ENCODE results near the gene KIR3DL2.
"Not testable (repeated sequence)": the region's sequence is repeated elsewhere in the genome, so short reads cannot be mapped to it uniquely, and the experiment has no call there.

The KIR3DL2 gene

DNA sequence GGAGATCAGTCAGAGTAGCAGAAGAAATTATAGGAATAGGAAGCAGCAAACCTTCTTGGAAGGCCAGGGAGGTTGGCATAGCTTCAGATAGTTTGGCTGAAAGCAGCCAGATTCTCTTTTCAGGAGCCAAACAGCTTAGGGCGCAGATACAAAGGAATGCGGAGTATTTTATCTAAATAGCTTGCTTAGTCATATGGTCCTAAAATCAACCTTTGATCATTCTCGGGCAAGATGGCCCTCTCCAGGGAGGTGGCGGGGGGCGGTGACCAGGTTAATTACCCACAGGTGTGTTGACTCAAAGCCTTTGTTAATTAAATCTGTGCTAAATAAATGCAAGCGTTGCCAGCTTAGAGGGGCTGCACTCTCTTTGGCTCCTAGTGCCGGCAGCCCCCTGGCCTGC lies 43.2 kb downstream of the KIR3DL2 start:
- no peaks in the 10 kb centered on the region for H3K36me3 ChIP-seq (replicated peaks; ENCODE audit: low read depth, low read length)
- H3K9me3 ChIP-seq (ENCODE audit: insufficient read depth, low read length) = no peaks in the 10 kb centered on the region
- H3K4me2 ChIP-seq (ENCODE audit: low read length) = no peak overlapping the region
- TF ChIP-seq EZH2phosphoT487 (IDR thresholded peaks at IDR 0.05; ENCODE audit: low read depth) = no peak
- TF ChIP-seq, protein P1, sequence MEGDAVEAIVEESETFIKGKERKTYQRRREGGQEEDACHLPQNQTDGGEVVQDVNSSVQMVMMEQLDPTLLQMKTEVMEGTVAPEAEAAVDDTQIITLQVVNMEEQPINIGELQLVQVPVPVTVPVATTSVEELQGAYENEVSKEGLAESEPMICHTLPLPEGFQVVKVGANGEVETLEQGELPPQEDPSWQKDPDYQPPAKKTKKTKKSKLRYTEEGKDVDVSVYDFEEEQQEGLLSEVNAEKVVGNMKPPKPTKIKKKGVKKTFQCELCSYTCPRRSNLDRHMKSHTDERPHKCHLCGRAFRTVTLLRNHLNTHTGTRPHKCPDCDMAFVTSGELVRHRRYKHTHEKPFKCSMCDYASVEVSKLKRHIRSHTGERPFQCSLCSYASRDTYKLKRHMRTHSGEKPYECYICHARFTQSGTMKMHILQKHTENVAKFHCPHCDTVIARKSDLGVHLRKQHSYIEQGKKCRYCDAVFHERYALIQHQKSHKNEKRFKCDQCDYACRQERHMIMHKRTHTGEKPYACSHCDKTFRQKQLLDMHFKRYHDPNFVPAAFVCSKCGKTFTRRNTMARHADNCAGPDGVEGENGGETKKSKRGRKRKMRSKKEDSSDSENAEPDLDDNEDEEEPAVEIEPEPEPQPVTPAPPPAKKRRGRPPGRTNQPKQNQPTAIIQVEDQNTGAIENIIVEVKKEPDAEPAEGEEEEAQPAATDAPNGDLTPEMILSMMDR (IDR thresholded peaks at IDR 0.05; ENCODE audit: low read depth, low read length) = no peak
- no peak overlapping the region for H2AFZ ChIP-seq (ENCODE audit: low read depth, low read length)
- no peaks in the 10 kb centered on the region for H3K79me2 ChIP-seq (ENCODE audit: low read length)
- H3K27ac ChIP-seq (ENCODE audit: low read length) = no peak overlapping the region
- H3K27me3 ChIP-seq (ENCODE audit: low read depth, low read length) = no peaks in the 10 kb centered on the region
- no peak overlapping the region for H3K4me3 ChIP-seq (ENCODE audit: low read length)
- H4K20me1 ChIP-seq (ENCODE audit: insufficient read depth, low read length) = no peaks in the 10 kb centered on the region
- no peak overlapping the region for H3K9ac ChIP-seq (ENCODE audit: low read length)
- H3K4me1 ChIP-seq (ENCODE audit: low read length) = no peaks in the 10 kb centered on the region

DNA sequence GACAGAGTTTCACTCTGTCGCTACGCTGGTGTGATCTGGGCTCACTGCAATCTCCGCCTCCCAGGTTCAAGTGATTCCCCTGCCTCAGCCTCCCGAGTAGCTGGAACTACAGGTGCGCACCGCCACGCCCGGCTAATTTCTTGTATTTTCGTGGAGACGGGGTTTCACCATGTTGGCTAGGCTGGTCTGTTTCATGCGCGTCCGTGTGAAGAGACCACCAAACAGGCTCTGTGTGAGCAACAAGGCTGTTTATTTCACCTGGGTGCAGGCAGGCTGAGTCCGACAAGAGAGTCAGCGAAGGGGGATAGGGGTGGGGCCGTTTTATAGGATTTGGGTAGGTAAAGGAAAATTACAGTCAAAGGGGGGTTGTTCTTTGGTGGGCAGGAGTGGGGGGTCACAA lies 43.9 kb downstream of the KIR3DL2 start:
- not testable (repeated sequence) for H4K20me1 ChIP-seq (ENCODE audit: insufficient read depth, low read length); H3K9ac ChIP-seq (ENCODE audit: low read length); H3K9me3 ChIP-seq (ENCODE audit: insufficient read depth, low read length); H3K27ac ChIP-seq (ENCODE audit: low read length); H2AFZ ChIP-seq (ENCODE audit: low read depth, low read length); H3K4me3 ChIP-seq (ENCODE audit: low read length); H3K4me1 ChIP-seq (ENCODE audit: low read length); H3K36me3 ChIP-seq (replicated peaks; ENCODE audit: low read depth, low read length); H3K27me3 ChIP-seq (ENCODE audit: low read depth, low read length); H3K79me2 ChIP-seq (ENCODE audit: low read length); H3K4me2 ChIP-seq (ENCODE audit: low read length)

DNA sequence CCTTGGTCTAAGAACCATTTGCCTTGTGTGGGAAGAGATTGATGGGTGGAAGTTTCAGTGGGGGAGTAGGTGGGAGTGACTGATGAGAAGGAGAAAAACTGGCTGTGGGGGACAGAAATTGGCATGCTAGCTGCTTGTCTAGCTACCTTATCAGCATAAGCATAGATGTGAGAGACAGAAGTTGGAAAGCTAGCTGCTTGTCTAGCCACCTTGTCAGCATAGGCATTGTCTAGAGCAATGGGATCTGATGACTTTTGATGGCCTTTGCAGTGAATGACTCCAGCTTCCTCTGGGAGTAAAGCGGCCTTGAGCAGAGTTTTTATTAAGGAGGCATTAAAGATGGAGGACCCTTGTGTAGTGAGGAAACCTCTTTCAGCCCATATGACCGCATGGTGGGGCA lies 45.8 kb downstream of the KIR3DL2 start:
- Histone ChIP-seq H3K27me3 (ENCODE audit: low read depth, low read length) (no peaks in the 10 kb centered on the region), H3K4me1 (ENCODE audit: low read length) (no peaks in the 10 kb centered on the region), H3K27ac (ENCODE audit: low read length) (no peak overlapping the region), H3K4me2 (ENCODE audit: low read length) (no peak overlapping the region), H3K9me3 (ENCODE audit: insufficient read depth, low read length) (no peaks in the 10 kb centered on the region), H3K4me3 (ENCODE audit: low read length) (no peak overlapping the region), H3K36me3 (replicated peaks; ENCODE audit: low read depth, low read length) (no peaks in the 10 kb centered on the region), H4K20me1 (ENCODE audit: insufficient read depth, low read length) (no peaks in the 10 kb centered on the region), H2AFZ (ENCODE audit: low read depth, low read length) (no peak overlapping the region), H3K79me2 (ENCODE audit: low read length) (no peaks in the 10 kb centered on the region), H3K9ac (ENCODE audit: low read length) (no peak overlapping the region)
- no peak for TF ChIP-seq EZH2phosphoT487 (IDR thresholded peaks at IDR 0.05; ENCODE audit: low read depth)
- TF ChIP-seq, protein P1 (IDR thresholded peaks at IDR 0.05; ENCODE audit: low read depth, low read length) = no peak

DNA sequence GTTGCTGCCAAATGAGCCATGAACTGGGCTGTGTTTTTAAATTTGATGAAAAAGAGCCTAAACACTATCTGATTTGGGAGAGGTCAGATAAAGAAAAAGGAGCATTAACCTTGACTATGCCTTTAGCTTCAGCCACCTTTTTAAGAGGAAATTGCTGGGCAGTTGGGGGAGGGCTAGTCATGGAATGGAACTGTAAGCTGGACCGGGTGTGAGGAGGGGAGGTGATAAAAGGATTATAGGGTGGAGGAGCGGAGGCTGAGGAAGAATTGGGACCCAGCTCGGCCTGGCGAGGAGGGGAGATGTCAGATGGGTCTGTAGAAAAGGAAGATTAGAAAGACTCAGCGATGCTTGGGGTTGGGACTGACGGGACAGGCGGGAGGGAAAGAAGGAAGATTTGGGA lies 48.4 kb downstream of the KIR3DL2 start:
- not testable (repeated sequence) for H4K20me1 ChIP-seq (ENCODE audit: insufficient read depth, low read length); H3K9ac ChIP-seq (ENCODE audit: low read length)

DNA sequence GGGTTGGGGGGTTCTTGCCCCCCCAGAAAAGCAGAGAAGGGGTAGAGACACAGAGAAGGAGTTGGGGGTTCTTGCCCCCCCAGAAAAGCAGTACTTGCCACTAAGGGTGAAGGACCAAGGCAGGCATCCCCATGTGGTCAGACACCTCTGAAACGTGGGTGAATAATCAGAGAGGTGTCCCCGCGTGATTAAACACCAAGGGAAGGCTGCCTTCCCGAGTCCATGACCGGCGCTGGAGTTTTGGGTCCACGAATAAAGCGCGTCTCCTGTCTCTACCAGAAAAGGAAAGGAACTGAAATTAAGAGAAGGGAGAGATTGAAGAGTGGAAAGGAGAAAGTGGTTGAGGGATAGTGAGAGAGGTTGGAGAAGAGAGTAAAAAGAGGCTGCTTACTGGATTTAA lies 49.4 kb downstream of the KIR3DL2 start:
- H3K27ac ChIP-seq (ENCODE audit: low read length); H3K79me2 ChIP-seq (ENCODE audit: low read length); H4K20me1 ChIP-seq (ENCODE audit: insufficient read depth, low read length); H3K27me3 ChIP-seq (ENCODE audit: low read depth, low read length); H3K4me3 ChIP-seq (ENCODE audit: low read length); H3K4me2 ChIP-seq (ENCODE audit: low read length); H3K9ac ChIP-seq (ENCODE audit: low read length); H3K4me1 ChIP-seq (ENCODE audit: low read length); H3K9me3 ChIP-seq (ENCODE audit: insufficient read depth, low read length); H3K36me3 ChIP-seq (replicated peaks; ENCODE audit: low read depth, low read length); H2AFZ ChIP-seq (ENCODE audit: low read depth, low read length): not testable (repeated sequence)

More for the DNA sequence above, 48.4 kb downstream of the KIR3DL2 start:
- H3K79me2 ChIP-seq (ENCODE audit: low read length); H3K27me3 ChIP-seq (ENCODE audit: low read depth, low read length); H3K4me3 ChIP-seq (ENCODE audit: low read length); H3K9me3 ChIP-seq (ENCODE audit: insufficient read depth, low read length); H3K4me2 ChIP-seq (ENCODE audit: low read length); H3K4me1 ChIP-seq (ENCODE audit: low read length); H3K27ac ChIP-seq (ENCODE audit: low read length); H2AFZ ChIP-seq (ENCODE audit: low read depth, low read length); H3K36me3 ChIP-seq (replicated peaks; ENCODE audit: low read depth, low read length): not testable (repeated sequence)

DNA sequence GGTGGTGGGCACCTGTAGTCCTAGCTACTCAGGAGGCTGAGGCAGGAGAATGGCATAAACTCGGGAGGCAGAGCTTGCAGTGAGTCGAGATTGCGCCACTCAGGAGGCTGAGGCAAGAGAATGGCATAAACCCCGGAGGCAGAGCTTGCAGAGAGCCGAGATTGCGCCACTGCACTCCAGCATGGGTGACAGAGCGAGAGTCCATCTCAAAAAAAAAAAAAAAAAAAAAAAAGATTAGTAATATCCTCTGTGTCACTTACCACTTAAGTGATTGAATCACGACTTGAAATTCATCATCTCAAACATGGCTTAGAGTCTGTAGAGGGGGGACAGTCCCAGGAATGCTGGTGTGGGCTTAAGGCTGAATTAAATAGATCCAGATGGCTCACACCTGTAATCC lies 50.9 kb downstream of the KIR3DL2 start:
- H3K79me2 ChIP-seq (ENCODE audit: low read length); H4K20me1 ChIP-seq (ENCODE audit: insufficient read depth, low read length); H3K27ac ChIP-seq (ENCODE audit: low read length); H3K27me3 ChIP-seq (ENCODE audit: low read depth, low read length); H3K4me2 ChIP-seq (ENCODE audit: low read length); H3K4me1 ChIP-seq (ENCODE audit: low read length); H3K36me3 ChIP-seq (replicated peaks; ENCODE audit: low read depth, low read length); H3K4me3 ChIP-seq (ENCODE audit: low read length); H3K9me3 ChIP-seq (ENCODE audit: insufficient read depth, low read length); H3K9ac ChIP-seq (ENCODE audit: low read length); H2AFZ ChIP-seq (ENCODE audit: low read depth, low read length): not testable (repeated sequence)

Data from OCI-LY3 (cell line).